Measurements from ENCODE around the gene HOGA1.

DNA sequence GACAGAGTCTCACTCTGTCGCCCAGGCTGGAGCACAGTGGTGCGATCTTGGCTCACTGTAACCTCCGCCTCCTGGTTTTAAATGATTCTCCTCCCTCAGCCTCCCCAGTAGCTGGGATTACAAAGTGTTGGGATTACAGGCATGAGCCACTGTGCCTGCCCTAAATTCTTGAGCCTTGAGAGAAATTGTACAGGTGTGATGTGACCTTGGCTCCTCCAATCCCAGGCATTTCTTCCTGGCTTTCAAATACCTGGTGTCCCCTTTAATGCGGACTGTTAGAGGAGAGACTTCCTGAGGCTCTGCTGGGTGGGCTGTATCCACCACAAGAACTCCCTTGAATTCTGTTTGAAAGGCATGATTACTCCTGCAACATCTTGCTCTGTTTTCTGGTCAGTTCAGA is 34.1 kb downstream of the HOGA1 start:
- TF ChIP-seq, protein P1, sequence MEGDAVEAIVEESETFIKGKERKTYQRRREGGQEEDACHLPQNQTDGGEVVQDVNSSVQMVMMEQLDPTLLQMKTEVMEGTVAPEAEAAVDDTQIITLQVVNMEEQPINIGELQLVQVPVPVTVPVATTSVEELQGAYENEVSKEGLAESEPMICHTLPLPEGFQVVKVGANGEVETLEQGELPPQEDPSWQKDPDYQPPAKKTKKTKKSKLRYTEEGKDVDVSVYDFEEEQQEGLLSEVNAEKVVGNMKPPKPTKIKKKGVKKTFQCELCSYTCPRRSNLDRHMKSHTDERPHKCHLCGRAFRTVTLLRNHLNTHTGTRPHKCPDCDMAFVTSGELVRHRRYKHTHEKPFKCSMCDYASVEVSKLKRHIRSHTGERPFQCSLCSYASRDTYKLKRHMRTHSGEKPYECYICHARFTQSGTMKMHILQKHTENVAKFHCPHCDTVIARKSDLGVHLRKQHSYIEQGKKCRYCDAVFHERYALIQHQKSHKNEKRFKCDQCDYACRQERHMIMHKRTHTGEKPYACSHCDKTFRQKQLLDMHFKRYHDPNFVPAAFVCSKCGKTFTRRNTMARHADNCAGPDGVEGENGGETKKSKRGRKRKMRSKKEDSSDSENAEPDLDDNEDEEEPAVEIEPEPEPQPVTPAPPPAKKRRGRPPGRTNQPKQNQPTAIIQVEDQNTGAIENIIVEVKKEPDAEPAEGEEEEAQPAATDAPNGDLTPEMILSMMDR (IDR thresholded peaks at IDR 0.05; ENCODE audit: extremely low read depth in 1 of 2, insufficient read depth in 1 of 2, low read depth in 1 of 2, low read length in 2 of 2), result no peak
- TF ChIP-seq EZH2 (IDR thresholded peaks at IDR 0.05; ENCODE audit: borderline replicate concordance, low read depth, low read length, severe bottlenecking), result no peak
- TF ChIP-seq POLR2A (IDR thresholded peaks at IDR 0.05; ENCODE audit: low read depth, low read length), result no peak
- no peak for TF ChIP-seq MYC (IDR thresholded peaks at IDR 0.05; ENCODE audit: low read depth, low read length)
- TF ChIP-seq JUN (IDR thresholded peaks at IDR 0.05; ENCODE audit: borderline replicate concordance, insufficient read depth, insufficient read length, low read depth), result no peak
- no peak for TF ChIP-seq POLR2AphosphoS5 (IDR thresholded peaks at IDR 0.05; ENCODE audit: insufficient read depth, low read depth, low read length)
- TF ChIP-seq FOS (IDR thresholded peaks at IDR 0.05; ENCODE audit: borderline replicate concordance, insufficient read depth, low read length), result no peak
- TF ChIP-seq, protein P2, sequence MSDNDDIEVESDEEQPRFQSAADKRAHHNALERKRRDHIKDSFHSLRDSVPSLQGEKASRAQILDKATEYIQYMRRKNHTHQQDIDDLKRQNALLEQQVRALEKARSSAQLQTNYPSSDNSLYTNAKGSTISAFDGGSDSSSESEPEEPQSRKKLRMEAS (IDR thresholded peaks at IDR 0.05; ENCODE audit: insufficient read depth, insufficient read length), result no peak
- TF ChIP-seq GATA2 (IDR thresholded peaks at IDR 0.05; ENCODE audit: insufficient read depth, insufficient read length, low read depth, low read length), result no peak
